Gastrocnemius medialis (tissue), 4 donors: ENCODE results near the gene SEPHS1.

Experiments
- POLR2A ChIP-seq, 2 donors: fragments of 450-650 bp; IDR thresholded peaks; one replicate each; pipeline ENCODE4 v1.6.1; 2017; ENCODE audit warnings: antibody characterized with exemption in 2 of 2, mild to moderate bottlenecking in 2 of 2, moderate library complexity in 2 of 2
- TF ChIP-seq, protein P1 (sequence below), 5 experiments: fragments of 450-650 bp in 3 of 5; fragments of 200-600 bp in 2 of 5; sonication (generic) in 2 of 5; IDR thresholded peaks in 4 of 5; conservative IDR thresholded peaks in 1 of 5; 1 replicate in 4 of 5; 2 replicates in 1 of 5; pipeline ENCODE4 v1.5.1; 2016 to 2019; ENCODE audit warnings: antibody characterized with exemption in 5 of 5, mild to moderate bottlenecking in 3 of 5, moderate library complexity in 3 of 5

DNA sequence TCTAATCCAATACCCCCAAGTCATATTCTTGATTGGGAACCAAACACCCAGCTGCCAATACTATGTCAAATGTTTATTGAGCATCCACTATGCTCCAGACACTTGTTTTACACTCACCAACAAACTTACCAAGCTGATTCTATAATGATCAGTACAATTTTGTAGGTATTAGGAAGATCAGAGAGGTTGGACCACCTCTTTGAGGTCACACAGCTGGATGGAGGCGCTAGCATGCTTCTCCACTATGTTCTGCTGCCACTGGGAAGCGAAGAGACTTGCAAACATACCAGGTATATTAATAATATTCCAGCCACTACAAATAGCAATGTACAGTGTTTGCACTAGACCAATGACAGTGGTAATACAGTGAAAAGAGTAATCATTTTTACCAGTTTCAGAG is 25.6 kb upstream of the SEPHS1 start:
- TF ChIP-seq, protein P1, sequence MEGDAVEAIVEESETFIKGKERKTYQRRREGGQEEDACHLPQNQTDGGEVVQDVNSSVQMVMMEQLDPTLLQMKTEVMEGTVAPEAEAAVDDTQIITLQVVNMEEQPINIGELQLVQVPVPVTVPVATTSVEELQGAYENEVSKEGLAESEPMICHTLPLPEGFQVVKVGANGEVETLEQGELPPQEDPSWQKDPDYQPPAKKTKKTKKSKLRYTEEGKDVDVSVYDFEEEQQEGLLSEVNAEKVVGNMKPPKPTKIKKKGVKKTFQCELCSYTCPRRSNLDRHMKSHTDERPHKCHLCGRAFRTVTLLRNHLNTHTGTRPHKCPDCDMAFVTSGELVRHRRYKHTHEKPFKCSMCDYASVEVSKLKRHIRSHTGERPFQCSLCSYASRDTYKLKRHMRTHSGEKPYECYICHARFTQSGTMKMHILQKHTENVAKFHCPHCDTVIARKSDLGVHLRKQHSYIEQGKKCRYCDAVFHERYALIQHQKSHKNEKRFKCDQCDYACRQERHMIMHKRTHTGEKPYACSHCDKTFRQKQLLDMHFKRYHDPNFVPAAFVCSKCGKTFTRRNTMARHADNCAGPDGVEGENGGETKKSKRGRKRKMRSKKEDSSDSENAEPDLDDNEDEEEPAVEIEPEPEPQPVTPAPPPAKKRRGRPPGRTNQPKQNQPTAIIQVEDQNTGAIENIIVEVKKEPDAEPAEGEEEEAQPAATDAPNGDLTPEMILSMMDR (IDR thresholded peaks at IDR 0.05 in 4 of 5, conservative IDR thresholded peaks at IDR 0.05 in 1 of 5): no peak
- no peak for TF ChIP-seq POLR2A (IDR thresholded peaks at IDR 0.05)
